GM19035 (cell line): ENCODE measurements around the gene CMTR1.
"Not testable (repeated sequence)": the region's sequence is repeated elsewhere in the genome, so short reads cannot be mapped to it uniquely, and the experiment has no call there.

Source experiments
- ATAC-seq: cut with Tn5 transposase; IDR thresholded peaks from one replicate; pipeline ENCODE4 v1.9.1; 2021; ENCODE audit not compliant: unreplicated experiment

Gene CMTR1

GRCh38 chr6:37435373-37435772 is 2.4 kb downstream of the CMTR1 start:
- no peak for ATAC-seq

DNA sequence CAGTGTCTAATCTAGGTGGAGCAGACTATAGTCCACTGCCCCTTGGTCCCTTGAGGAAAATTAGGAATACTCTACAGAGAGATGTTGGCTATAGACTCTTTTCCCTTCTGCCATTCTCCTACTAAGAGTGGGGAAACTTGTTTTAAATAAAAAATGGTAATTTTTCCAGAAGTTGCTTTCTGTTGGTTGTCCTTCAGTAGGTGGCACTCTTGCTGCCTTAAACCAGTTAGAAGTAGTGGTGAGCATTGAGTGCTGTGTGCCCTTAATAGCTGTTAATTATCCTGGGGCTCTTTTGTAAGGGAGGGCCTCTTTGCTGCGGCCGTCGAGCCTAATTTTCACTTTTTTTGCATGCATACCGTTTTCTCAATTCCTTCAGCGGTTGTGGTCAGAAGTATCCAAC is 2.8 kb downstream of the CMTR1 start:
- no peak for ATAC-seq

GRCh38 chr6:37438930-37439329 is 5.9 kb downstream of the CMTR1 start:
- ATAC-seq, result no peak

DNA sequence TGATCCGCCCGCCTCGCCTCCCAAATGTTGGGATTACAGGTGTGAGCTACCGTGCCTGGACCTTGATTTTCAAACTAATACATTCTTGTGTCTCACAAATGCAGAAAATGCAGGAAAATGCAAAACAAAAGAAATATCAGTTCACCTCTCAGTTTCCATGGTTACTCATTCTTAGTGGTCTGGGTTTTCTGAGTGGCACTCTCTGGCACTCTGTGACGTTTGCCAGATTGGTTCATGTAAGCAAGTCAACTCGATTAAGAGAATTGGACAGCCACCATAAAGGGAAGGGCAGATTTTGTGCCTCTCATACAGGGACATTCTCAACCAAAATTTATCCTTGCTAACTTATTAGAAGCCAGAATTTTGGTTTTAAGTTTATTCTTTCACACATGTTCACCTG is 8.6 kb downstream of the CMTR1 start:
- ATAC-seq, result no peak

DNA sequence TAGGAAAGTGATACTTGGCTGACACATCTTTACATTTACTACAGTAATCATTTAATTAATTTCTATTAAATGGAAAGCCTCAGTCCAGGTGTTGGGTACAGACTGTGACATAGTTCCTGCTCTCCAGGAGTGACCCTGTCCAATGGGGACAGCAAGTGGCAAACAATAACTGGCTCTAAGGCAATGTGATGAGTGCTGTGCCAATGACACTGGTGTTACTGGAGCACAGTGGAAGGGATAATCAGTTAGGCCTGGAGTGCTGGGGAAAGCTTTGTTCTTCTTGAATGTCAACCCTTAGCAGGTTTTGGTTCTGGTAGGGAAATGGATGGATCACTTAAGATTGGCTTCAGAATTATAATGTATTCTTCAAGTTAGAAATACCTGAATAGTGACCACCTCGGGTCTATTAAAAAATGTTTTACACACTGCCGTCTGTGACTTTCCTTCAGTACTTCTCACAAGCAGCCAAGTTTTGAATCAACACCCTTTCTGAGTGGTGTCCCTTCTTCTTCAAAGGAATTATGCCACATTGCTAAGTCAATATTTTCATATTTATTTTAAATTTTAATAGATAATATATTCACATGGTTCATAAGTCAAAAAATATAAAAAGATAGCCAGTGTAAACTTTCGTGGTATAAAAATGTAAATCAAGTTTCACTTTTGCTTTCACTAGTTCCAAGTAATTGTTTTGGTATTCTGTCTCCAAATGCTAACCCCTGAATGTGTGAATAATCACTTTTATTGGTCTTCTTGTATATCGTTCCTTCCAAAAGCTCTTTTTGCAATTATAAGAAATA is 9.6 kb downstream of the CMTR1 start:
- ATAC-seq, result no peak

DNA sequence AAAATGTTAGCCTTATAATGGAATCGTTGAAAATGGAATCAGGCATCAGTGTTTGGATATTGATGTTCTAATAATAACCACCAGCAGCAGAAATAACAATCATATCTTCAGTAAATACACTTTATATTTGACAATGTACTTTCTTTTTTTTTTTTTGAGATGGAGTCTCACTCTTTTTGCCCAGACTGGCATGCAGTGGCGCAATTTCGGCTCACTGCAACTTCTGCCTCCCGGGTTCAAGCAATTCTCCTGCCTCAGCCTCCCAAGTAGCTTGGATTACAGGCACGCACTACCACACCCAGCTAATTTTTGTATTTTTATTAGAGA is 10.2 kb downstream of the CMTR1 start:
- not testable (repeated sequence) for ATAC-seq

DNA sequence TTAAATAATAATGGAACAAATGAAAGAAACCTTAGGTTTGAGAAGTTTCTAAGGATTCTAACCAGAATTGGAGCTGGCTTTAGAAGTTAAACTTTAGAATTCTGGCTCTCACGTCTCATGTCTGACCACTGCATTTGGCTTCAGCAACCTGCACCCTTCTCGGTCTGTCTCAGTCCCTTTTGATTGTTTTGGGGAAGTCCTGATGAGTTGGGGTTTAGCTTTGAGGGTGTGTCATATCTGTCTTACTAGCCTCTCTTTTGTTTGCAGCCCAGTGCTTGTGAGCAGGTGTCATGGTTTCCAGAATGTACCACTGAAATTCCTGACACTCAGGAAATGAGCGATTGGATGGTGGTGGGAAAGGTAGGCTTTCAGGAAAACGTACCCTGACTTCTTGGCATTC is 17.0 kb downstream of the CMTR1 start:
- no peak for ATAC-seq

- no peak for ATAC-seq
Observed at GRCh38 chr6:37451441-37452193, 18.6 kb downstream of the CMTR1 start.

- ATAC-seq, result no peak
Observed at GRCh38 chr6:37452522-37452921, 19.5 kb downstream of the CMTR1 start.

DNA sequence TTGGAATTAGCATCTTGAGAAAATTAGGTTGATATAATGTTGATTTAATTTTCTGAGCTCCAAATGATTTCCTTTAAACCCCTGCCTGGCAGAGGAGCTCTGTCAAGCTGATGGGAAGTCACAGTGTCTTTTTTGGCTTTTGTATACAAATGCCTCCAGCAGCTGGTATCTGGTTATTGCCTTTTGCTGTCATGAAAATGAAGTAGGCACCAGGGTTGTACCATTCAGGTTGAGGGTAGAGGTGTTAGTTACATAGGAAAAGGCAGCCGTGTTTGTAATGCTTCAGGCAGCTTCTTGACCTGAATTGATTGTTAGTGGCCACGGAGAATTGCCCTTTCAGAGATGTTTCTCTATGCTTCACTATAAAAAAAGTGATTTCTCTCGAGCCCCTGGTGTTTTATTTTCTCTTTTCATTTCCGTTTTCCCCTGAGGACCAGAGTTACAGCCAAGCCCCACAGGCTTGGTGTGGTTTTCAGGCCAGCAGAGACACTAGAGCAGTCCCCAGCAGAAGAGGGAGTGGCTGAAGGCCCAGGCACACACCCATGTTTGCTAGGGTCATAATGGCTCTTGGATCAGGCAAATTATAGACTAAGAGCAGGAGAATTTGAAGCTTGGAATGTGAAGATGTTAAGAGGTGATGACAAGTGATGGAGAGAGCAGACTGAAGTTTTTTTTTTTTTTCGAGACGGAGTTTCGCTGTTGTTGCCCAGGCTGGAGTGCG is 21.6 kb downstream of the CMTR1 start:
- no peak for ATAC-seq

DNA sequence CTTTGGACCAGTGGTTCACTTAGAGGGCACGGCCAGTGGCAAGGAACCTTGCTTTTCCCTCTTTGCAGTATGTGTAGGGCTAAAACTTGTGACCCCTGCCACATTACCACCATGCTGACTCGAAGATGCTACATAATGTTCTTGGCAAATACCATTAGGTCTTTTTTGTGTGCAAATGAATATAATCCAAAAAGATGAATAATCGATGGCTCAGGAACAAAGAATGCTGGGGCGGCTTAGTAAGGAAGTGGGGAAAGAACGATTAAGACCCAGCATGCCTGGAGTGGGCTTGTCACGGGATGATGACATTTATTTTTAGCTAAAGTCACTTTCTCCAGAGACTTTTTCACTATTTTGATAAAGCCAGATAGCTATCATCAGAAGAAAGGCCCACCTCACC is 23.1 kb downstream of the CMTR1 start:
- no peak for ATAC-seq

GRCh38 chr6:37456816-37457560 is 24.0 kb downstream of the CMTR1 start:
- no peak for ATAC-seq

DNA sequence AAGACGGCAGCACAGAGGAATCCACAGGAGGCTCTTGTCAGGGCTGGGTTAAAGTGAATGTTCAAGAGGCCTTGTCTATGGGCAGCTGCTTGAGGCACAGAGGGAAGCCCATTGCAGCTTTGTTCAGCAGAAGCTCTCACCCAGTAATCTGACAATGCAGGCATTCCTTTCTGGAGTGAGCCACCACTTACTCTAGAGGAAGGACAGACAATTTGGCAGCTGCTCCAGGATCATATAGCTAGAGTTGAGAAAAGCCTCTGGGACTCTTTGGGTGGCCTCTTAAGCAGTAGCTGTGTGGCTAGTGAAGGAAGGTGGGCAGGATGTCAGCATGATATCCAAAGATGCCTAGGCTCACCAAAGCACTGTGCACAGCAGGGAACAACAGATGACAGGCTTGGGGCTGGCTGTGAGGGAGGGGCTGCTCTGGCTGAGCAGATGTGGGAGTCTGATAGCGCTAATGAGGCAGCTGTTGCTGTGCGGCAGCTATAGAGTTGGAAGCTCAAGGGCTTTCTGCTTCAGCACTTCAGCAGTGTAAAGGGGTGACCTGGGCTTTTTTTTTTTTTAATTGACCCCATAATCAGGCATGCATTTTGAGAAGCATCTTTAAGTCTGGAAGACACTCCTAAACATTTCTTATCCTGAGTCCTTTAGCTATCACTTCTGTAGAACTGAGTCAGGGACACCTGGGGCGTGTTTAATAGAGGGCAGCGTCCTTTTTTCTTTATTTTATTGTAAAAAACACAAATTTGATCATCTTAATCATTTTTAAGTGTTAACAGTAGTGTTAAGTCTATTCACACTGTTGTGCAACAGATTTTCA is 27.2 kb downstream of the CMTR1 start:
- ATAC-seq, result no peak

- ATAC-seq, result no peak
Observed at GRCh38 chr6:37460805-37461204, 27.8 kb downstream of the CMTR1 start.

DNA sequence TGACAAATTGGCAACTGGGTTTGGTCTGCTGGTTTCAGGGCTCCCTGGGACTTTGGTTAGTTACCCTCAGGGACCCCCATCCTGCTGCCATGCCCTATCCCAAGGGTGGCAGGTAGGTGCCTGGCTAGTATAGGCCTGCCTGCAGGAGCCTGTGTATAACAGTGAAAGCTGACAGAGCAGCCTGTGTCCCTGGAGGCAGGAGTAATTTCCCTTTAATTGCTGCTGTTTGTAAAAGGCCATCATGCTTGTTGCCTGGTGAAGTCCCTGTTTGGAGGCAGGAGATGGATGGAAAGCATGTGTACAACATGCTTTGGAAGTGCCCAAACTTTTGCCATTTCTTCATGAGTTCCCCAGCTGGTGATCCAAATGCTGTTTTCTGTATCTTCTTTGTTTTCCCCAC is 30.1 kb downstream of the CMTR1 start:
- no peak for ATAC-seq

- no peak for ATAC-seq
Observed at GRCh38 chr6:37467718-37468117, 34.7 kb downstream of the CMTR1 start.

DNA sequence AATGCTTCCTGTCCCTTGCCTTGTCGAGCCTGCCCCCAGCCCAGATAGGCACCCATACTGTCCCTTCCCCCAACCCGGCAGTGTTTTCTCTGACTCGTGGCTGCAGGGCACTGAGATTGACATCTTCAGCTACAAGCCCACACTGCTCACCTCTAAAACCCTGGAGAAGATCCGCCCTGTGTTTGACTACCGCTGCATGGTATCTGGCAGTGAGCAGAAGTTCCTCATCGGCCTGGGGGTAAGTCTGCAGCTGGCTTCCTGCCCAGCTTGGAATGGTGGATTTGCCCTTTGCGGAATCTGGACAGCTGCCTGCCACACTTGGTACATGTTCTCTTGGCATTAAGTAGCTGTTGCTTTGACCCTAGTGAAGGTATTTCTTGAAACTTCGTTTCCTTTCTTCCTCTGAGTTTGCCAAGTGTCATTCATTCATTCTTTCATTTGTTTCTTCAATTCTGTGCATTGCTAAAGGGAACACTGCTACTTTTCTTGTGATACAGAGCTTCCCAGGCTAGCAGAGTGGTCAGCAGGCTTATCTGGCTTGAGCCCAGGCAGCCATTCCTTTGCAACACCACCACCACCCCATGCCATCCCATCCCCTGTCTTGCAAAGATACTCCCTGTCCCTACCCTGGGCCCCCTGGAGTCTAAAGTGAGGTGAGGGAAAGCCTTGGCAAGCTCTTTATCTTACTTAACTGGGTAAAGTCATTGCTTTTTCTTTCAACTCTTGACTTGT is 40.5 kb downstream of the CMTR1 start:
- no peak for ATAC-seq

- ATAC-seq, result no peak
Observed at GRCh38 chr6:37474316-37474715, 41.3 kb downstream of the CMTR1 start.

DNA sequence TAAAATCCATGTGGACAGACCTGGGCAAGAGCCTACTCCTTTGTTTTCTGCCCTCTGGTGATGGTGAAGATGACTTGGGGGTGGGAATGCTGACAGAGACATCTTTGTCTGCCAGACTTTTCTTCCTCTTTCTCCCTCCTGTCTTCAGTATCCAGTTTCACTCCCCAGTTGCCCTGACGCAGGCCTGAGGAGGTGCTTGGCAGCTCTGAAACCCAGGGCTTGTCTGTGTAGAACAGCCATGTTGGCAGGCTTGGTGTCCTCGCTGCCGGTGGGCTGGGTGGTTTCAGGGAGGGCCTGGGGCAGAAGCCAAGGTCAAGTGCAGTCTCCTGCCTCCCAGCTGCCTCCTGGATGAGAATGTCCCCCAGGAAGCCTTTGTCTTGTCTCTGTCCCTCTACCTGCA is 44.2 kb downstream of the CMTR1 start:
- ATAC-seq, result no peak
